HG03060 (cell line): ENCODE data around the gene JPT1.
A peak's percentile ranks its signal among the peaks of the same experiment; 100 is the strongest.
"Not testable (repeated sequence)": the region's sequence is repeated elsewhere in the genome, so short reads cannot be mapped to it uniquely, and the experiment has no call there.

Experiments
- ATAC-seq: cut with Tn5 transposase; IDR thresholded peaks from one replicate; pipeline ENCODE4 v1.9.1; 2021; ENCODE audit warnings: low read depth, moderate number of reproducible peaks; ENCODE audit not compliant: unreplicated experiment

Gene JPT1

GRCh38 chr17:75131278-75132017 lies 22.9 kb downstream of the JPT1 start, which contains the start of gene NT5C:
Gene NT5C, minus strand, starts transcription at chr17:75131742. Its CDS starts 35 bp downstream, at chr17:75131707.
- ATAC-seq = peak; percentile 57

- ATAC-seq = no peak
These were observed 23.6 kb downstream of the JPT1 start for GRCh38 chr17:75130632-75131277.

- no peak for ATAC-seq
These were observed 24.2 kb downstream of the JPT1 start for GRCh38 chr17:75130059-75130631.

GRCh38 chr17:75129576-75129975 lies 24.7 kb downstream of the JPT1 start:
- no peak for ATAC-seq

- no peak for ATAC-seq
These were observed 25.4 kb downstream of the JPT1 start for GRCh38 chr17:75128694-75129505.

- ATAC-seq = not testable (repeated sequence)
These were observed 26.4 kb downstream of the JPT1 start for GRCh38 chr17:75127936-75128335.

GRCh38 chr17:75126954-75127353 lies 27.4 kb downstream of the JPT1 start:
- ATAC-seq = no peak

GRCh38 chr17:75125984-75126383 lies 28.3 kb downstream of the JPT1 start:
- no peak for ATAC-seq

- no peak for ATAC-seq
These were observed 29.5 kb downstream of the JPT1 start for GRCh38 chr17:75124819-75125162.

GRCh38 chr17:75124041-75124818 lies 30.1 kb downstream of the JPT1 start:
- no peak for ATAC-seq

- no peak for ATAC-seq
These were observed 36.0 kb downstream of the JPT1 start for GRCh38 chr17:75118307-75118706.

GRCh38 chr17:75116737-75117136 lies 37.6 kb downstream of the JPT1 start:
- no peak for ATAC-seq

- no peak for ATAC-seq
These were observed 38.8 kb downstream of the JPT1 start for GRCh38 chr17:75115555-75115954.

GRCh38 chr17:75114552-75115314 lies 39.6 kb downstream of the JPT1 start:
- no peak for ATAC-seq

- no peak for ATAC-seq
These were observed 40.3 kb downstream of the JPT1 start for GRCh38 chr17:75113798-75114551.

GRCh38 chr17:75111777-75112335 lies 42.5 kb downstream of the JPT1 start:
- no peak for ATAC-seq

- no peak for ATAC-seq
These were observed 43.9 kb downstream of the JPT1 start for GRCh38 chr17:75110234-75110937.
